PC-9 (cell line): Measurements from ENCODE around the gene GFOD2. TPM values are rescaled to one million over a fixed set of nuclear protein-coding genes. Genes with fewer than 3 reads are reported as not detected.

Source experiments
- BruUV-seq: library from RNA; stranded (reverse); fragments of 400-500 nt; replicated peaks from 2 replicates; lab custom pipeline; 2021; lab: Mats Ljungman, UMichigan
- CTCF ChIA-PET: fragments of 300-600 bp; sonication (Branson Sonifier 250); formaldehyde crosslinking; loops from one replicate; lab custom pipeline; 2022; ENCODE audit warnings: antibody characterized with exemption; lab: Charles Lee
- POLR2A ChIA-PET: fragments of 300-600 bp; sonication (Branson Sonifier 250); formaldehyde crosslinking; loops from one replicate; lab custom pipeline; 2022; ENCODE audit warnings: antibody characterized with exemption; ENCODE audit not compliant: unreplicated experiment; lab: Charles Lee
- DNase-seq, 2 experiments: peaks; one replicate each; pipeline versions ENCODE4 v3.0.0 to v3.0.0-alpha.2; 2015 to 2022; ENCODE audit warnings: mixed read lengths in 1 of 2
- H2AFZ ChIP-seq: fragments of 200-600 bp; sonication (generic); 2 replicates; pipeline ENCODE4 v1.8.1; 2017; ENCODE audit warnings: antibody characterized with exemption
- H3F3A ChIP-seq: fragments of 200-600 bp; sonication (generic); 2 replicates; pipeline ENCODE4 v1.8.1; 2017; ENCODE audit warnings: antibody characterized with exemption, mild to moderate bottlenecking, low read depth; ENCODE audit not compliant: insufficient read depth
- H3K27ac ChIP-seq: fragments of 200-600 bp; sonication (generic); 2 replicates; pipeline ENCODE4 v1.6.1; 2016; ENCODE audit warnings: mixed run types
- H3K27me3 ChIP-seq: fragments of 200-600 bp; sonication (generic); 2 replicates; pipeline ENCODE4 v1.6.1; 2016; ENCODE audit warnings: low read depth, mixed run types; ENCODE audit not compliant: insufficient read depth
- H3K36me3 ChIP-seq: fragments of 200-600 bp; sonication (generic); 2 replicates; pipeline ENCODE4 v1.6.1; 2016; ENCODE audit warnings: low read depth, mixed run types
- H3K4me1 ChIP-seq: fragments of 200-600 bp; sonication (generic); replicated peaks from 2 replicates; pipeline ENCODE4 v1.6.1; 2016; ENCODE audit warnings: mixed run types; ENCODE audit not compliant: insufficient read depth
- H3K4me2 ChIP-seq: fragments of 200-600 bp; sonication (generic); 2 replicates; pipeline ENCODE4 v1.6.1; 2017; ENCODE audit warnings: mixed run types
- H3K4me3 ChIP-seq: fragments of 200-600 bp; sonication (generic); 2 replicates; pipeline ENCODE4 v1.6.1; 2016; ENCODE audit warnings: mixed run types
- H3K79me2 ChIP-seq: fragments of 200-600 bp; sonication (generic); 2 replicates; pipeline ENCODE4 v1.6.1; 2017; ENCODE audit warnings: low read depth, mixed run types
- H3K9me2 ChIP-seq: fragments of 200-600 bp; sonication (generic); 2 replicates; pipeline ENCODE4 v1.8.1; 2017; ENCODE audit warnings: mild to moderate bottlenecking; ENCODE audit not compliant: insufficient read depth
- H3K9me3 ChIP-seq: fragments of 200-600 bp; sonication (generic); 2 replicates; pipeline ENCODE4 v1.8.1; 2016; ENCODE audit warnings: low read depth; ENCODE audit not compliant: insufficient read depth
- H4K20me1 ChIP-seq: fragments of 200-600 bp; sonication (generic); 2 replicates; pipeline ENCODE4 v1.8.1; 2017; ENCODE audit not compliant: insufficient read depth
- EZH2 ChIP-seq: fragments of 200-600 bp; sonication (generic); IDR thresholded peaks from 2 replicates; pipeline ENCODE4 v1.8.0; 2017; ENCODE audit warnings: antibody characterized with exemption, low read depth
- intact Hi-C: fragments of 100-400 bp; cut with micrococcal nuclease; formaldehyde crosslinking; loops from one replicate; pipeline ENCODE4 v1.10.0; 2022; ENCODE audit not compliant: unreplicated experiment
- total RNA-seq: library from RNA; stranded (reverse); gene quantifications from 2 replicates; pipeline ENCODE4 v1.2.3, GENCODE V29; 2021
- TF ChIP-seq, protein P1 (sequence below): fragments of 200-600 bp; sonication (generic); conservative IDR thresholded peaks from 2 replicates; pipeline ENCODE4 v1.6.1; 2017; ENCODE audit warnings: mixed run types, antibody characterized with exemption, mild to moderate bottlenecking, moderate library complexity

The GFOD2 gene
- total RNA-seq, 1 experiment from 2014 or later: 17.6 TPM

DNA sequence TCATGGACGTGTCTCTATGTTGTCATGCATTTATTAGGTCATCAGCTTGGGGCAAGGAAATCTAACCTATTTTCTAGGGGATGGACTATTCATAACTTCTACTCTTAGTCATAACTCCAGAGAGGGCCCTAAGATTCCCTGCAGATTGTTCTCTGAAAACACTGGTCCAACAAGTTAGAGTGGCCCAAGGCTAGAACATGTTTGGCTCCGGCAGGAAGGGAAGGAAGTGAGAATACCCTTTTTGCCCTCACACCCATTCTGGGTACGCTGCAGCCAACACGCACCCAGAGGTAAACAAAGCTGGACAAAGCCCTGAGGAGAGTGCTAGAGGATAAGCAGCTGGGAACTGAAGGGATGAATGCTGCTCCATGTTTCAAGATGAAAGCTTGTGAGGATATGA, 42.6 kb downstream of the GFOD2 start:
- intact Hi-C loops: loop anchor here (5.0 to 10.0 kb wide), 3 partner anchors 46 to 558 kb away; partner anchors contain the start of gene ESRP2
- Histone ChIP-seq H3K9me2 (no peaks in the 10 kb centered on the region), H3K4me2 (peak overlapping the region; percentile 30), H3K36me3 (no peaks in the 10 kb centered on the region), H3K79me2 (0 out of 2 replicates have a peak, but pooled peaks cover 3% of the 10 kb centered on the region), H3K4me1 (peaks cover 26% of the 10 kb centered on the region), H3F3A (peaks cover 32% of the 10 kb centered on the region), H3K9me3 (no peaks in the 10 kb centered on the region), H3K27ac (peak overlapping the region; percentile 78), H4K20me1 (no peaks in the 10 kb centered on the region), H3K4me3 (no peak overlapping the region), H2AFZ (no peak overlapping the region), H3K27me3 (no peaks in the 10 kb centered on the region)
- POLR2A ChIA-PET: interaction anchor here (0.6 to 0.7 kb wide), 6 partner anchors 42 to 551 kb away, joined by 3 to 6 read pairs (median 4); partner anchors contain the start of gene TSNAXIP1
- no peak for TF ChIP-seq EZH2
- TF ChIP-seq, protein P1, sequence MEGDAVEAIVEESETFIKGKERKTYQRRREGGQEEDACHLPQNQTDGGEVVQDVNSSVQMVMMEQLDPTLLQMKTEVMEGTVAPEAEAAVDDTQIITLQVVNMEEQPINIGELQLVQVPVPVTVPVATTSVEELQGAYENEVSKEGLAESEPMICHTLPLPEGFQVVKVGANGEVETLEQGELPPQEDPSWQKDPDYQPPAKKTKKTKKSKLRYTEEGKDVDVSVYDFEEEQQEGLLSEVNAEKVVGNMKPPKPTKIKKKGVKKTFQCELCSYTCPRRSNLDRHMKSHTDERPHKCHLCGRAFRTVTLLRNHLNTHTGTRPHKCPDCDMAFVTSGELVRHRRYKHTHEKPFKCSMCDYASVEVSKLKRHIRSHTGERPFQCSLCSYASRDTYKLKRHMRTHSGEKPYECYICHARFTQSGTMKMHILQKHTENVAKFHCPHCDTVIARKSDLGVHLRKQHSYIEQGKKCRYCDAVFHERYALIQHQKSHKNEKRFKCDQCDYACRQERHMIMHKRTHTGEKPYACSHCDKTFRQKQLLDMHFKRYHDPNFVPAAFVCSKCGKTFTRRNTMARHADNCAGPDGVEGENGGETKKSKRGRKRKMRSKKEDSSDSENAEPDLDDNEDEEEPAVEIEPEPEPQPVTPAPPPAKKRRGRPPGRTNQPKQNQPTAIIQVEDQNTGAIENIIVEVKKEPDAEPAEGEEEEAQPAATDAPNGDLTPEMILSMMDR: no peak
- CTCF ChIA-PET: interaction anchor here (0.5 to 1.1 kb wide), 3 partner anchors 92 to 409 kb away, joined by 3 to 5 read pairs (median 3); partner anchors contain the start of gene NFATC3
- DNase-seq: peak; percentile 71 to 92
- BruUV-seq: no TSS peak

DNA sequence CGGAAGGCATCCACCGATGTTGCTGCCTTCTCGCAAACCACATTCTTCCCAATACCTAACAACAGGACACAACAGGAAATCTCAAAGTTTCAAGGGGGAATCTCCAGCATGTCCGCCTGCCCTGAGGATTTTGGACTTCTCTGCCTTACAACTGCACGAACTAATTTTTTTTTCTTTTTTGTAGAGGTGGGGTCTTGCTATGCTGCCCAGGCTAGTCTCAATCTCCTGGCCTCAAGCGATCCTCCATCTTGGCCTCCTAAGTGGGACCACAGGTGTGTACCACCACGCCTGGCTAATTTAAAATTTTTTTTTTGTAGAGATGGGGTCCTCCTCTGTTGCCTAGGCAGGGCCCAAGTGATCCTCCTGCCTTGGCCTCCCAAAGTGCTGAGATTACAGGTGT, 43.1 kb downstream of the GFOD2 start:
- intact Hi-C loops: loop anchor here (5.0 to 10.0 kb wide), 3 partner anchors 46 to 559 kb away; partner anchors contain the start of gene ESRP2
- Histone ChIP-seq H3K27me3 (no peaks in the 10 kb centered on the region), H4K20me1 (no peaks in the 10 kb centered on the region), H3K4me2 (peak overlapping the region; percentile 30; the same call in 1 of the 2 replicates), H3K4me1 (peaks cover 26% of the 10 kb centered on the region), H3K36me3 (no peaks in the 10 kb centered on the region), H3F3A (peaks cover 32% of the 10 kb centered on the region), H3K79me2 (0 out of 2 replicates have a peak, but pooled peaks cover 3% of the 10 kb centered on the region), H3K27ac (peak overlapping the region; percentile 78), H2AFZ (no peak overlapping the region), H3K4me3 (no peak overlapping the region), H3K9me3 (no peaks in the 10 kb centered on the region), H3K9me2 (no peaks in the 10 kb centered on the region)
- no TSS peak for BruUV-seq
- POLR2A ChIA-PET: no interaction called here
- no peak for TF ChIP-seq EZH2
- TF ChIP-seq, protein P1: no peak
- DNase-seq: no peak
- CTCF ChIA-PET: interaction anchor here (0.5 to 1.1 kb wide), 2 partner anchors 92 to 112 kb away, joined by 3 to 5 read pairs; no protein-coding TSS in a partner anchor

DNA sequence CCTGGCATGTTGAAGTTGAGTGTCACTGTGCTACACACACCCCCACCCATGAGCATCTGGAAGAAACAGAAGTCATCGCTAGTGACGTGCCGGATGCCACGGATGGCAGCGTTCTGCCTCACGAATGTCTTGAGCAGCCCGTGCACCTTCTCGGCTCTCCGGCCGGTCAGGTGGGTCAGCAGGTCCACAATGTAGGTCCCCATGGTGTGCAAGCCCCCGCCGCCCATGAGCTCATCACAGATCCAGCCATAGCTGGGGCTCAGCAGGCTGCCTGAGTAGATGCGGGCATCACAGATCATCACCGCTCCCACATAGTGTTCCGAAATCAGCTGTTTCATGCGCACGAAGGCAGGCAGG, 43.6 kb downstream of the GFOD2 start:
- H3K4me2 ChIP-seq: no peak overlapping the region
- no peaks in the 10 kb centered on the region for H3K36me3 ChIP-seq
- intact Hi-C loops: loop anchor here (5.0 to 10.0 kb wide), 3 partner anchors 47 to 559 kb away; partner anchors contain the start of gene ESRP2
- no peaks in the 10 kb centered on the region for H3K27me3 ChIP-seq
- POLR2A ChIA-PET: no interaction called here
- BruUV-seq: no TSS peak
- peaks cover 32% of the 10 kb centered on the region for H3F3A ChIP-seq
- peaks cover 26% of the 10 kb centered on the region for H3K4me1 ChIP-seq
- H3K27ac ChIP-seq: no peak overlapping the region
- H2AFZ ChIP-seq: no peak overlapping the region
- H3K9me3 ChIP-seq: no peaks in the 10 kb centered on the region
- CTCF ChIA-PET: no interaction called here
- no peak for TF ChIP-seq EZH2
- TF ChIP-seq, protein P1: no peak
- H4K20me1 ChIP-seq: no peaks in the 10 kb centered on the region
- no peak for DNase-seq
- H3K79me2 ChIP-seq: 0 out of 2 replicates have a peak, but pooled peaks cover 3% of the 10 kb centered on the region
- H3K4me3 ChIP-seq: no peak overlapping the region
- no peaks in the 10 kb centered on the region for H3K9me2 ChIP-seq
